ENCODE measurements around the gene PCDHGA11. TPM values are rescaled to one million over a fixed set of nuclear protein-coding genes. Genes with fewer than 3 reads are reported as not detected.
"Not testable (repeated sequence)": the region's sequence is repeated elsewhere in the genome, so short reads cannot be mapped to it uniquely, and the experiment has no call there.

PCDHGA11 gene
- total RNA-seq, 1 donor from 2014 or later: 0.32 TPM

- intact Hi-C loops (cut with micrococcal nuclease): loop anchor here (5.0 kb wide), 1 partner anchor 36 kb away; the partner anchor contains the start of gene PCDHGA5
Measured at GRCh38 chr5:141397756-141398551, 22.9 kb upstream of the PCDHGA11 start, which contains the start of gene PCDHGB5. TSS of gene PCDHGB5 (plus strand) at chr5:141397947. CDS start at chr5:141398128, 181 bp downstream.

- intact Hi-C loops (cut with micrococcal nuclease): loop anchor here (5.0 kb wide), 1 partner anchor 36 kb away; the partner anchor contains the start of gene PCDHGA5
Measured at GRCh38 chr5:141398608-141399007, 22.2 kb upstream of the PCDHGA11 start.

- intact Hi-C loops (cut with micrococcal nuclease): loop anchor here (5.0 to 10.0 kb wide), 2 partner anchors 37 to 165 kb away; partner anchors contain the start of gene PCDHGA5
Measured at GRCh38 chr5:141399555-141400258, 21.1 kb upstream of the PCDHGA11 start.

GRCh38 chr5:141402553-141403243 lies 18.2 kb upstream of the PCDHGA11 start, which contains the start of gene PCDHGA9:
TSS of gene PCDHGA9 (plus strand) at chr5:141402778. CDS start at chr5:141402953, 175 bp downstream.
- intact Hi-C loops (cut with micrococcal nuclease): loop anchor here (10.0 kb wide), 1 partner anchor 168 kb away; no protein-coding TSS in a partner anchor

GRCh38 chr5:141403387-141403786 lies 17.5 kb upstream of the PCDHGA11 start:
- intact Hi-C loops (cut with micrococcal nuclease): loop anchor here (10.0 kb wide), 1 partner anchor 169 kb away; no protein-coding TSS in a partner anchor

- intact Hi-C loops (cut with micrococcal nuclease): loop anchor here (1.0 to 10.0 kb wide), 2 partner anchors 156 to 173 kb away; no protein-coding TSS in a partner anchor
Measured at GRCh38 chr5:141407790-141408505, 12.9 kb upstream of the PCDHGA11 start, which contains the start of gene PCDHGB6. TSS of gene PCDHGB6 (plus strand) at chr5:141408021. CDS start at chr5:141408203, 182 bp downstream.

- intact Hi-C loops (cut with micrococcal nuclease): loop anchor here (1.0 to 10.0 kb wide), 3 partner anchors 47 to 175 kb away; partner anchors contain the start of gene PCDHGA5
Measured at GRCh38 chr5:141409598-141410306, 11.1 kb upstream of the PCDHGA11 start.

- intact Hi-C loops (cut with micrococcal nuclease): loop anchor here (5.0 kb wide), 1 partner anchor 49 kb away; the partner anchor contains the start of gene PCDHGA5
Measured at GRCh38 chr5:141411575-141411974, 9.3 kb upstream of the PCDHGA11 start.

- intact Hi-C loops (cut with micrococcal nuclease): loop anchor here (1.0 to 5.0 kb wide), 4 partner anchors 51 to 151 kb away; partner anchors contain the start of gene PCDHGA5
Measured at GRCh38 chr5:141412854-141413539, 7.9 kb upstream of the PCDHGA11 start, which contains the start of gene PCDHGA10. TSS of gene PCDHGA10 (plus strand) at chr5:141412987. CDS start at chr5:141413176, 189 bp downstream.

GRCh38 chr5:141413540-141414069 lies 7.2 kb upstream of the PCDHGA11 start:
- intact Hi-C loops (cut with micrococcal nuclease): loop anchor here (1.0 to 5.0 kb wide), 3 partner anchors 51 to 151 kb away; partner anchors contain the start of gene PCDHGA5

- intact Hi-C loops (cut with micrococcal nuclease): loop anchor here (5.0 kb wide), 1 partner anchor 52 kb away; the partner anchor contains the start of gene PCDHGA5
Measured at GRCh38 chr5:141414548-141415274, 6.1 kb upstream of the PCDHGA11 start.

- intact Hi-C loops (cut with micrococcal nuclease): not testable (repeated sequence)
Measured at GRCh38 chr5:141415275-141415618, 5.6 kb upstream of the PCDHGA11 start.

GRCh38 chr5:141417494-141418172 lies 3.2 kb upstream of the PCDHGA11 start, which contains the start of gene PCDHGB7:
TSS of gene PCDHGB7 (plus strand) at chr5:141417677. CDS start at chr5:141417860, 183 bp downstream.
- intact Hi-C loops (cut with micrococcal nuclease): loop anchor here (1.0 to 2.0 kb wide), 4 partner anchors 95 to 141 kb away; partner anchors contain the start of gene TAF7

GRCh38 chr5:141419074-141419880 lies 1.6 kb upstream of the PCDHGA11 start:
- intact Hi-C loops (cut with micrococcal nuclease): no loop called here

- intact Hi-C loops (cut with micrococcal nuclease): loop anchor here (5.0 to 10.0 kb wide), 3 partner anchors 56 to 577 kb away; partner anchors contain the start of genes PCDHA8, PCDHA9, PCDHGA4 and PCDHGB2
Measured at GRCh38 chr5:141421489-141421855, 621 bp downstream of the PCDHGA11 start.
